ENCODE data around the gene CNKSR2.

CNKSR2 gene

DNA sequence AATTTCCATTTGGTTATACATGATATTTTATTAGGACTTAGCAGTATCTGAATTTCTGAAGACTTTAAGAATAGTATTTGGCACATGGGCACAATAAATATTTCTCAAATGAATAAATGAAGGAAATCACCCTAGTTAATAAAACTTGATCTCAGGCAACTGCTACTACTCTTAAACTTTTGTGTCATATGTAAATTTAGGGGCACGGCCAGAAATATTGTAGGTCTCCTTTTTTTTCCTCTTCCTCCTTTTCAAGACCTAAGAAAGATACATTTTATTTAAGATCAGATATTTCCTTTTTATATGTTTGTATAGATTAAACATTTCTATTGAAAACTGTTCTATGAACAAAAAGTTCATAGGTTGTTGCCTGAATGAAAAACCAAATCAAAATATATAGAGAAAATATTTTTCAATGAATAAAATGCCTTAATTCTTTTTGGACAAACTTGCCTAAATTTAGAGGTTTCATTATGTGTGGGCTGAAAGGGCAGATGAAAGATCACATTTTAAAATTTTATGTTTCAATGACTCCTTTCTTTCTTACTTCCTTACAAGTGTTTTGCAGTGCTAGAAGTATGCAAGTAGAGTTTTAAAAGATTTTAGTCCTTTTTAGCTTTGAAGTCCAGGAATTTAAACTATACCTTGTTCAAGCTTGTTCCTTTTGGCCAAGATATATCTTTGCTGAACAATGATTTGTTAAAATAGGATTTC is 26.3 kb downstream of the CNKSR2 start:
- H3K27me3 ChIP-seq, result no peaks in the 10 kb centered on the region
- H3K4me3 ChIP-seq, result no peak overlapping the region
- TF ChIP-seq, protein P1, sequence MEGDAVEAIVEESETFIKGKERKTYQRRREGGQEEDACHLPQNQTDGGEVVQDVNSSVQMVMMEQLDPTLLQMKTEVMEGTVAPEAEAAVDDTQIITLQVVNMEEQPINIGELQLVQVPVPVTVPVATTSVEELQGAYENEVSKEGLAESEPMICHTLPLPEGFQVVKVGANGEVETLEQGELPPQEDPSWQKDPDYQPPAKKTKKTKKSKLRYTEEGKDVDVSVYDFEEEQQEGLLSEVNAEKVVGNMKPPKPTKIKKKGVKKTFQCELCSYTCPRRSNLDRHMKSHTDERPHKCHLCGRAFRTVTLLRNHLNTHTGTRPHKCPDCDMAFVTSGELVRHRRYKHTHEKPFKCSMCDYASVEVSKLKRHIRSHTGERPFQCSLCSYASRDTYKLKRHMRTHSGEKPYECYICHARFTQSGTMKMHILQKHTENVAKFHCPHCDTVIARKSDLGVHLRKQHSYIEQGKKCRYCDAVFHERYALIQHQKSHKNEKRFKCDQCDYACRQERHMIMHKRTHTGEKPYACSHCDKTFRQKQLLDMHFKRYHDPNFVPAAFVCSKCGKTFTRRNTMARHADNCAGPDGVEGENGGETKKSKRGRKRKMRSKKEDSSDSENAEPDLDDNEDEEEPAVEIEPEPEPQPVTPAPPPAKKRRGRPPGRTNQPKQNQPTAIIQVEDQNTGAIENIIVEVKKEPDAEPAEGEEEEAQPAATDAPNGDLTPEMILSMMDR (IDR thresholded peaks at IDR 0.05), result no peak

DNA sequence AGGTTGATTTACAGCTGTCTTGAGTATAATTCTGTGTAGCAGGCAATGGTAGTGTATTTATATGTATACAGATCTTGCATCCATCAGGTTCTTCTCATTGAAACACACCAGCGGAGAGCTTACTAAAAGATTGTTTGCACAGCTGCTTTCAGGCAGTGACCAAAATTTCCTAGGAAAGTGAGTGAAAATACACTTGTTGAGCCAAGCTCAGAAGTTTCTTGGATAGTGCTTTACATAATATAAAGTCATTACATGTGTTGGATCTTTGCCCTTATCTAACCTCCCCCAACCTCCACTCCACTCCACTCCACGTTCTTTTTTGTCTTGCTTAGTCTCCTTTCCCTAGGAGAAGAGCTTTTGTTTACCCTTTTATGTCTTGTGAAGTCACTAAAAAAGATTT is 34.1 kb downstream of the CNKSR2 start:
- intact Hi-C loops (cut with DNase I; ENCODE audit: low total_unique reads), result no loop called here

More for the DNA sequence above, 26.3 kb downstream of the CNKSR2 start:
- no peak for DNase-seq
- intact Hi-C loops (cut with DNase I; ENCODE audit: low total_unique reads), result no loop called here
- no peaks in the 10 kb centered on the region for H3K9me3 ChIP-seq
- H3K4me1 ChIP-seq, result no peaks in the 10 kb centered on the region
- no peaks in the 10 kb centered on the region for H3K36me3 ChIP-seq
- no peak overlapping the region for H3K27ac ChIP-seq

DNA sequence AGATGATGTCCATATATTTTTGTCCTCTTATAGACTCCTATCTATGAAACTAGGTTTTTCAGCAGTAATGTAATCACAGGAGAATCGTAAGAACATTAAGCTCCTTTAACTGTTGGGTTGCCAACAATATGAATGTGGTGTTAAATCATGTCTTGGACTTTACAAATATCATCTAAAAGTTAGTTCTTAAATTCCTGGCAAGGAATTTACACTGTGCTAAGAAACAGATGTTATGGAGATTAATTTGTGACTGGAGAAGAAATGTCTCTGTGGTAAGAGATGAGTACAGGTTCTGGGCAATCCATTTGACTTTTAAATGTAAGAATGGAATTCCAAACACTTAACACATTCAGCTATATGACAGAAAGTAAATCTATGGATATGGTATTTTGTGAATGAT is 34.6 kb downstream of the CNKSR2 start:
- no peak overlapping the region for H3K27ac ChIP-seq
- TF ChIP-seq, protein P1 (IDR thresholded peaks at IDR 0.05), result no peak
- H3K9me3 ChIP-seq, result no peaks in the 10 kb centered on the region
- H3K27me3 ChIP-seq, result no peaks in the 10 kb centered on the region
- no peak for DNase-seq
- no peaks in the 10 kb centered on the region for H3K4me1 ChIP-seq
- intact Hi-C loops (cut with DNase I; ENCODE audit: low total_unique reads), result no loop called here
- no peaks in the 10 kb centered on the region for H3K36me3 ChIP-seq
- H3K4me3 ChIP-seq, result no peak overlapping the region

More for the DNA sequence above, 34.1 kb downstream of the CNKSR2 start:
- Histone ChIP-seq H3K9me3 (no peaks in the 10 kb centered on the region), H3K36me3 (no peaks in the 10 kb centered on the region), H3K27me3 (no peaks in the 10 kb centered on the region), H3K4me3 (no peak overlapping the region), H3K27ac (no peak overlapping the region), H3K4me1 (no peaks in the 10 kb centered on the region)
- DNase-seq, result no peak
- TF ChIP-seq, protein P1 (IDR thresholded peaks at IDR 0.05), result no peak

DNA sequence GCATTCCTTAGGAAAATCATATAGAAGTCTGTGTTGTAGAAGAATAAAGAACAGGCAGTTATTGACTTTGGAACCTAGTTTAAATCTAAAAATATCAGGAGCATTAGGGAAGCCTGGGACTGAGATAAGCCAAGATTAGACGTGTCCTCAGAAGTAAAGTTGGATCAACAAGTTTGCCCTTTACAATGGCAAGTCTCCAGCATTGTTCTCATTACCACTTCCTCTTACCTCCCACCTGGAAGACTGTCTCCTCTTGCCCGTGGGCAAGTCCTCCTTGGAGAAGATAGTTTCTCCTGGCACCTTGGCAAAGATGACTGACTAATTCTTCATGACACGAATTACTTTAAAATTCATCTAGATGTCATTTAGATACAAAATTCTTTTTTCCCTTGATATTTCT is 37.8 kb downstream of the CNKSR2 start:
- Histone ChIP-seq H3K27ac (no peak overlapping the region), H3K4me3 (no peak overlapping the region), H3K4me1 (no peaks in the 10 kb centered on the region), H3K9me3 (no peaks in the 10 kb centered on the region), H3K36me3 (no peaks in the 10 kb centered on the region), H3K27me3 (no peaks in the 10 kb centered on the region)
- intact Hi-C loops (cut with DNase I; ENCODE audit: low total_unique reads), result no loop called here
- no peak for DNase-seq
- TF ChIP-seq, protein P1 (IDR thresholded peaks at IDR 0.05), result no peak

DNA sequence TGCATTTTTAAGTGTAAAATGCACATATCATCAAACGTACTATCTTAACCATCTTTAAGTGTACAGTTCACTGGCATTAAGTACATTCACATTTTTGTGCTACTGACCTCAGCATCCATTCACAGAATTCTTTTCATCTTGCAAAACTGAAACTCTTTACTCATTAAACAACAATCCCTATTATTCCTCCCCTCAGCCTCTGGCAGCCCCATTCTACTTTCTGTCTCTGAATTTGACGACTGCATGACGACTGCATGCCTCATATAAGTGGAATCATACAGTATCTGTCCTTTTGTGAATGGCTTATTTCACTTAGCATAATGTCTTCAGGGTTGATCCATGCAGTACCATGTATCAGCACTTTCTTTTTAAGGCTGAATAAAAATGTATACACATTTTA is 38.7 kb downstream of the CNKSR2 start:
- Histone ChIP-seq H3K4me3 (no peak overlapping the region), H3K27ac (no peak overlapping the region), H3K4me1 (no peaks in the 10 kb centered on the region), H3K27me3 (no peaks in the 10 kb centered on the region), H3K9me3 (no peaks in the 10 kb centered on the region), H3K36me3 (no peaks in the 10 kb centered on the region)
- TF ChIP-seq, protein P1 (IDR thresholded peaks at IDR 0.05), result no peak
- no peak for DNase-seq
- intact Hi-C loops (cut with DNase I; ENCODE audit: low total_unique reads), result no loop called here

Data from tibial artery (tissue), 4 donors.